ENCODE measurements around the gene CDYL2.
"Not testable (repeated sequence)": the region's sequence is repeated elsewhere in the genome, so short reads cannot be mapped to it uniquely, and the experiment has no call there.

DNA sequence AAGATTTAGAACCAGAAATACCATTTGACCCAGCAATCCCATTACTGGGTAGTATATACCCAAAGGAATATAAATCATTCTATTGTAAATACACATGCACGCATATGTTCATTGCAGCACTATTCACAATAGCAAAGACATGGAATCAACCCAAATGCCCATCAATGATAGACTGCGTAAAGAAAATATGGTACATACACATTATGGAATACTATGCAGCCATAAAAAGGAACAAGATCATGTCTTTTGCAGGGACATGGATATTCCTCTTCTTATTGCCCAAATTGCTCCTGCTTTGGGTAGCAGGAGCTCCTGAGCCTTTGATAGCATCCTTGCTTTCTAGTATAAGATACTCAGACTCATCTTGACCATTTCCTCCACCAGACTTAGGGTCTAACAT is 10.9 kb upstream of the CDYL2 start:
- TF ChIP-seq, protein P1, sequence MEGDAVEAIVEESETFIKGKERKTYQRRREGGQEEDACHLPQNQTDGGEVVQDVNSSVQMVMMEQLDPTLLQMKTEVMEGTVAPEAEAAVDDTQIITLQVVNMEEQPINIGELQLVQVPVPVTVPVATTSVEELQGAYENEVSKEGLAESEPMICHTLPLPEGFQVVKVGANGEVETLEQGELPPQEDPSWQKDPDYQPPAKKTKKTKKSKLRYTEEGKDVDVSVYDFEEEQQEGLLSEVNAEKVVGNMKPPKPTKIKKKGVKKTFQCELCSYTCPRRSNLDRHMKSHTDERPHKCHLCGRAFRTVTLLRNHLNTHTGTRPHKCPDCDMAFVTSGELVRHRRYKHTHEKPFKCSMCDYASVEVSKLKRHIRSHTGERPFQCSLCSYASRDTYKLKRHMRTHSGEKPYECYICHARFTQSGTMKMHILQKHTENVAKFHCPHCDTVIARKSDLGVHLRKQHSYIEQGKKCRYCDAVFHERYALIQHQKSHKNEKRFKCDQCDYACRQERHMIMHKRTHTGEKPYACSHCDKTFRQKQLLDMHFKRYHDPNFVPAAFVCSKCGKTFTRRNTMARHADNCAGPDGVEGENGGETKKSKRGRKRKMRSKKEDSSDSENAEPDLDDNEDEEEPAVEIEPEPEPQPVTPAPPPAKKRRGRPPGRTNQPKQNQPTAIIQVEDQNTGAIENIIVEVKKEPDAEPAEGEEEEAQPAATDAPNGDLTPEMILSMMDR (IDR thresholded peaks at IDR 0.05) = not testable (repeated sequence)
- not testable (repeated sequence) for TF ChIP-seq POLR2A (IDR thresholded peaks at IDR 0.05)
